HepG2 (cell line): Measurements from ENCODE around the gene GAL3ST3. TPM values are rescaled to one million over a fixed set of nuclear protein-coding genes. Genes with fewer than 3 reads are reported as not detected.

Source experiments
- ATAC-seq: fragments of 200-7000 bp; cut with Tn5 transposase; 3 replicates; pipeline ENCODE4 v1.9.1; 2020; ENCODE audit warnings: mild to moderate bottlenecking, moderate library complexity
- BruUV-seq: library from RNA; stranded (reverse); fragments of 400-500 nt; replicated peaks from 2 replicates; lab custom pipeline; 2021; lab: Mats Ljungman, UMichigan
- CTCF ChIA-PET: fragments of 300-600 bp; formaldehyde crosslinking; extraction: SDS; loops from one replicate; lab custom pipeline; 2021; ENCODE audit warnings: low total read pairs, inconsistent platforms, low intra/inter-chr PET ratio; lab: Yijun Ruan, JAX
- POLR2A ChIA-PET: fragments of 350-600 bp; sonication (Branson Sonifier 250); formaldehyde crosslinking; loops from one replicate; lab custom pipeline; 2020; ENCODE audit warnings: antibody characterized with exemption, inconsistent platforms; lab: Yijun Ruan, JAX
- DNase-seq: peaks from one replicate; pipeline ENCODE4 v3.0.0-alpha.2; 2015; ENCODE audit warnings: low spot score
- FAIRE-seq: peaks from 3 replicates; lab custom pipeline; 2011; peaks lifted over from hg19 to GRCh38; lab: Jason Lieb, UNC
- H2AFZ ChIP-seq: one replicate; pipeline ENCODE4 v1.6.1; 2011; ENCODE audit warnings: low read length, inconsistent platforms
- H3K27ac ChIP-seq: fragments of 300-600 bp; 3 replicates; pipeline ENCODE4 v1.8.0; 2011; ENCODE audit warnings: mixed run types, mild to moderate bottlenecking, mixed read lengths, low read length, inconsistent platforms; ENCODE audit not compliant: insufficient read depth; ENCODE audit errors: extremely low read length
- H3K27me3 ChIP-seq, 2 experiments: fragments of 200-600 bp in 1 of 2; 2 replicates in 1 of 2; 3 replicates in 1 of 2; pipeline versions ENCODE4 v1.6.0 to v1.8.0; 2011; ENCODE audit warnings: low read length in 2 of 2, mild to moderate bottlenecking in 2 of 2, moderate library complexity in 2 of 2, inconsistent platforms in 1 of 2; ENCODE audit not compliant: insufficient read depth in 2 of 2, control insufficient read depth in 1 of 2
- H3K36me3 ChIP-seq, 2 experiments: fragments of 200-600 bp in 1 of 2; replicated peaks in 1 of 2; 2 replicates in 1 of 2; 3 replicates in 1 of 2; pipeline versions ENCODE4 v1.5.1 to v1.8.0; 2011; ENCODE audit warnings: low read length in 2 of 2, inconsistent platforms in 1 of 2; ENCODE audit not compliant: insufficient read depth in 2 of 2, control insufficient read depth in 1 of 2
- H3K4me1 ChIP-seq: 2 replicates; pipeline ENCODE4 v1.5.1; 2012; ENCODE audit warnings: low read length, inconsistent platforms; ENCODE audit not compliant: insufficient read depth
- H3K4me2 ChIP-seq: 2 replicates; pipeline ENCODE4 v1.6.0; 2011; ENCODE audit warnings: low read depth, low read length, inconsistent platforms
- H3K4me3 ChIP-seq, 3 experiments: fragments of 200-600 bp in 1 of 3; sonication (generic), shearing (Covaris generic) in 1 of 3; replicated peaks in 1 of 3; 2 replicates each; pipeline ENCODE4 v1.5.1; 2011 to 2016; ENCODE audit warnings: low read length in 3 of 3, inconsistent platforms in 2 of 3, low read depth in 2 of 3, mild to moderate bottlenecking in 2 of 3, control low read depth in 1 of 3, mixed read lengths in 1 of 3; ENCODE audit not compliant: insufficient read depth in 1 of 3
- H3K79me2 ChIP-seq: one replicate; pipeline ENCODE4 v1.6.1; 2011; ENCODE audit warnings: low read length, inconsistent platforms; ENCODE audit not compliant: insufficient read depth
- H3K9ac ChIP-seq: 2 replicates; pipeline ENCODE4 v1.6.0; 2011; ENCODE audit warnings: mild to moderate bottlenecking, low read depth, low read length, inconsistent platforms; ENCODE audit not compliant: insufficient read depth
- H3K9me3 ChIP-seq: 2 replicates; pipeline ENCODE4 v1.5.1; 2012; ENCODE audit warnings: mild to moderate bottlenecking, low read length
- H4K20me1 ChIP-seq: 2 replicates; pipeline ENCODE4 v1.6.0; 2011; ENCODE audit warnings: inconsistent platforms, mild to moderate bottlenecking, low read length, moderate library complexity; ENCODE audit not compliant: insufficient read depth
- ARNTL ChIP-seq: sonication (generic); formaldehyde crosslinking; IDR thresholded peaks from 2 replicates; pipeline ENCODE4 v1.4.0; 2020; ENCODE audit warnings: mild to moderate bottlenecking, missing genetic modification reagents
- CAMTA2 ChIP-seq: sonication (generic); formaldehyde crosslinking; IDR thresholded peaks from 2 replicates; pipeline ENCODE4 v1.4.0; 2020; ENCODE audit warnings: mild to moderate bottlenecking, missing genetic modification reagents, borderline replicate concordance
- SETDB1 ChIP-seq: sonication (generic); formaldehyde crosslinking; IDR thresholded peaks from 2 replicates; pipeline ENCODE4 v1.5.1; 2020; ENCODE audit warnings: missing genetic modification reagents, mild to moderate bottlenecking, borderline replicate concordance
- SMAD1 ChIP-seq: sonication (generic); formaldehyde crosslinking; IDR thresholded peaks from 2 replicates; pipeline ENCODE4 v1.4.0; 2020; ENCODE audit warnings: missing genetic modification reagents, low read depth, mild to moderate bottlenecking, borderline replicate concordance
- STAT5B ChIP-seq: sonication (generic); formaldehyde crosslinking; IDR thresholded peaks from 2 replicates; pipeline ENCODE4 v1.4.0; 2020; ENCODE audit warnings: missing genetic modification reagents
- TCF12 ChIP-seq, 2 experiments: fragments of 450-650 bp in 1 of 2; sonication (generic) in 1 of 2; formaldehyde crosslinking in 1 of 2; IDR thresholded peaks; 2 replicates each; pipeline versions ENCODE4 v1.6.1 to v1.8.0; 2017 to 2022; ENCODE audit warnings: antibody characterized with exemption in 1 of 2, mild to moderate bottlenecking in 1 of 2, missing genetic modification reagents in 1 of 2, moderate library complexity in 1 of 2
- ZNF274 ChIP-seq: sonication (generic); formaldehyde crosslinking; IDR thresholded peaks from 2 replicates; pipeline ENCODE4 v1.5.1; 2020; ENCODE audit warnings: mild to moderate bottlenecking, missing genetic modification reagents
- ZNF431 ChIP-seq: sonication (generic); formaldehyde crosslinking; IDR thresholded peaks from 2 replicates; pipeline ENCODE4 v1.9.0; 2022; ENCODE audit warnings: missing genetic modification reagents, low read depth, mild to moderate bottlenecking, borderline replicate concordance
- ZNF75D ChIP-seq: sonication (generic); formaldehyde crosslinking; IDR thresholded peaks from 2 replicates; pipeline ENCODE4 v1.8.1; 2023; ENCODE audit warnings: missing genetic modification reagents, mild to moderate bottlenecking, borderline replicate concordance
- ZNF766 ChIP-seq: sonication (generic); formaldehyde crosslinking; IDR thresholded peaks from 2 replicates; pipeline ENCODE4 v1.5.0; 2020; ENCODE audit warnings: missing genetic modification reagents, borderline replicate concordance
- ZNF772 ChIP-seq: sonication (generic); formaldehyde crosslinking; IDR thresholded peaks from 2 replicates; pipeline ENCODE4 v1.5.0; 2020; ENCODE audit warnings: mild to moderate bottlenecking, missing genetic modification reagents
- ZUFSP ChIP-seq: sonication (generic); formaldehyde crosslinking; IDR thresholded peaks from 2 replicates; pipeline ENCODE4 v1.9.0; 2021; ENCODE audit warnings: missing genetic modification reagents, mild to moderate bottlenecking, borderline replicate concordance
- WGBS: methylation state at CpG from one replicate; pipeline ENCODE4 v1.1.6; 2017; ENCODE audit warnings: low lambda C conversion rate; 5-methylcytosine and 5-hydroxymethylcytosine counted together
- in situ Hi-C: cut with HindIII; loops from 2 replicates; pipeline ENCODE4 v1.10.0; 2017; ENCODE audit warnings: low pct_unique_long_range_greater_than_20kb; ENCODE audit not compliant: extremely low pct_ligation_motif_present
- intact Hi-C: fragments of 100-400 bp; cut with micrococcal nuclease; formaldehyde crosslinking; loops from one replicate; pipeline ENCODE4 v1.10.0; 2022; ENCODE audit not compliant: unreplicated experiment
- polyA plus RNA-seq, 8 experiments: library from polyadenylated mRNA; depleted of rRNA in 3 of 8; stranded (reverse) in 7 of 8; unstranded in 1 of 8; fragments of >200 nt; fragmentation: Illumina TruSeq in 4 of 8; extraction: Trizol in 4 of 8; gene quantifications; 2 replicates each; pipeline versions ENCODE4 v1.2.1 to v1.2.3, GENCODE V29; 2011 to 2016; ENCODE audit warnings: low read depth in 4 of 8, missing spikeins in 1 of 8, mixed read lengths in 1 of 8; ENCODE audit not compliant: insufficient read depth in 1 of 8
- total RNA-seq, 5 experiments: library from RNA; depleted of rRNA; stranded (reverse); fragments of >200 nt; fragmentation: Illumina TruSeq; extraction: Trizol; gene quantifications; 2 replicates each; pipeline ENCODE4 v1.2.3, GENCODE V29; 2016; ENCODE audit warnings: low read depth in 1 of 5
- TF ChIP-seq, protein P1 (sequence below): sonication (generic); formaldehyde crosslinking; conservative IDR thresholded peaks from 2 replicates; pipeline ENCODE4 v1.4.0; 2020; ENCODE audit warnings: missing genetic modification reagents

The GAL3ST3 gene
- total and polyA plus RNA-seq, 2 of the 13 experiments (the other 11 are each of a cell fraction or from before 2014, with no cell fraction given), result not detected

GRCh38 chr11:66061268-66061667 is 12.3 kb upstream of the GAL3ST3 start:
- Histone ChIP-seq H3K79me2 (peaks cover 2% of the 10 kb centered on the region), H3K4me3 (no peak overlapping the region), H3K9me3 (no peaks in the 10 kb centered on the region), H3K4me2 (no peak overlapping the region), H3K36me3 (peaks cover 36 to 89% of the 10 kb centered on the region in 2 experiments), H3K4me1 (0 out of 2 replicates have a peak, but pooled peaks cover 3% of the 10 kb centered on the region), H3K27ac (no peak overlapping the region), H3K9ac (no peak overlapping the region), H4K20me1 (no peaks in the 10 kb centered on the region), H3K27me3 (no peaks in the 10 kb centered on the region), H2AFZ (no peak overlapping the region)
- ChIA-PET CTCF (no interaction called here), POLR2A (no interaction called here)
- BruUV-seq, result no TSS peak
- DNase-seq, result no peak
- FAIRE-seq, result no peak
- no peak for TF ChIP-seq SMAD1
- TF ChIP-seq ZNF772, result no peak
- TF ChIP-seq STAT5B (CRISPR knock-in tag), result no peak
- no peak for TF ChIP-seq SETDB1 (CRISPR knock-in tag)
- no peak for TF ChIP-seq ZNF431 (CRISPR knock-in tag)
- no peak for TF ChIP-seq ARNTL (CRISPR knock-in tag)
- no peak for TF ChIP-seq TCF12 (IDR thresholded peaks at IDR 0.05)
- no peak for TF ChIP-seq TCF12 (CRISPR knock-in tag; IDR thresholded peaks at IDR 0.05)
- no peak for TF ChIP-seq CAMTA2 (CRISPR knock-in tag)
- no peak for TF ChIP-seq ZNF274 (CRISPR knock-in tag)
- no peak for TF ChIP-seq ZNF766 (CRISPR knock-in tag)
- no peak for TF ChIP-seq ZUFSP (CRISPR knock-in tag)
- TF ChIP-seq, protein P1, sequence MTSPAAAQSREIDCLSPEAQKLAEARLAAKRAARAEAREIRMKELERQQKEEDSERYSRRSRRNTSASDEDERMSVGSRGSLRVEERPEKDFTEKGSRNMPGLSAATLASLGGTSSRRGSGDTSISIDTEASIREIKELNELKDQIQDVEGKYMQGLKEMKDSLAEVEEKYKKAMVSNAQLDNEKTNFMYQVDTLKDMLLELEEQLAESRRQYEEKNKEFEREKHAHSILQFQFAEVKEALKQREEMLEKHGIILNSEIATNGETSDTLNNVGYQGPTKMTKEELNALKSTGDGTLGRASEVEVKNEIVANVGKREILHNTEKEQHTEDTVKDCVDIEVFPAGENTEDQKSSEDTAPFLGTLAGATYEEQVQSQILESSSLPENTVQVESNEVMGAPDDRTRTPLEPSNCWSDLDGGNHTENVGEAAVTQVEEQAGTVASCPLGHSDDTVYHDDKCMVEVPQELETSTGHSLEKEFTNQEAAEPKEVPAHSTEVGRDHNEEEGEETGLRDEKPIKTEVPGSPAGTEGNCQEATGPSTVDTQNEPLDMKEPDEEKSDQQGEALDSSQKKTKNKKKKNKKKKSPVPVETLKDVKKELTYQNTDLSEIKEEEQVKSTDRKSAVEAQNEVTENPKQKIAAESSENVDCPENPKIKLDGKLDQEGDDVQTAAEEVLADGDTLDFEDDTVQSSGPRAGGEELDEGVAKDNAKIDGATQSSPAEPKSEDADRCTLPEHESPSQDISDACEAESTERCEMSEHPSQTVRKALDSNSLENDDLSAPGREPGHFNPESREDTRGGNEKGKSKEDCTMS, result no peak
- TF ChIP-seq ZNF75D (CRISPR knock-in tag), result no peak
- 98% methylated on average over 6 of the region's 6 CpGs for WGBS
- intact Hi-C loops, result no loop called here
- in situ Hi-C loops, result no loop called here
- no peak for ATAC-seq
